ENCODE data around the gene ME1.

GRCh38 chr6:83185096-83185495, 245.8 kb downstream of the ME1 start:
- TF ChIP-seq, protein P1, sequence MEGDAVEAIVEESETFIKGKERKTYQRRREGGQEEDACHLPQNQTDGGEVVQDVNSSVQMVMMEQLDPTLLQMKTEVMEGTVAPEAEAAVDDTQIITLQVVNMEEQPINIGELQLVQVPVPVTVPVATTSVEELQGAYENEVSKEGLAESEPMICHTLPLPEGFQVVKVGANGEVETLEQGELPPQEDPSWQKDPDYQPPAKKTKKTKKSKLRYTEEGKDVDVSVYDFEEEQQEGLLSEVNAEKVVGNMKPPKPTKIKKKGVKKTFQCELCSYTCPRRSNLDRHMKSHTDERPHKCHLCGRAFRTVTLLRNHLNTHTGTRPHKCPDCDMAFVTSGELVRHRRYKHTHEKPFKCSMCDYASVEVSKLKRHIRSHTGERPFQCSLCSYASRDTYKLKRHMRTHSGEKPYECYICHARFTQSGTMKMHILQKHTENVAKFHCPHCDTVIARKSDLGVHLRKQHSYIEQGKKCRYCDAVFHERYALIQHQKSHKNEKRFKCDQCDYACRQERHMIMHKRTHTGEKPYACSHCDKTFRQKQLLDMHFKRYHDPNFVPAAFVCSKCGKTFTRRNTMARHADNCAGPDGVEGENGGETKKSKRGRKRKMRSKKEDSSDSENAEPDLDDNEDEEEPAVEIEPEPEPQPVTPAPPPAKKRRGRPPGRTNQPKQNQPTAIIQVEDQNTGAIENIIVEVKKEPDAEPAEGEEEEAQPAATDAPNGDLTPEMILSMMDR (IDR thresholded peaks at IDR 0.05): no peak
- no peak for TF ChIP-seq USF1 (CRISPR knock-in tag; IDR thresholded peaks at IDR 0.05)
- no peak for TF ChIP-seq CREB1 (CRISPR knock-in tag; IDR thresholded peaks at IDR 0.05)
- TF ChIP-seq NFYB (CRISPR knock-in tag; conservative IDR thresholded peaks at IDR 0.05; ENCODE audit: low read depth): no peak
- no peak for TF ChIP-seq ZNF232 (CRISPR knock-in tag; IDR thresholded peaks at IDR 0.05)
